Adrenal gland (tissue), 5 donors: ENCODE measurements around the gene L2HGDH.

Experiments
- CTCF ChIP-seq, 6 experiments: fragments of 450-650 bp in 4 of 6; fragments of 200-600 bp in 2 of 6; sonication (generic) in 1 of 6; IDR thresholded peaks; 1 replicate in 5 of 6; 2 replicates in 1 of 6; pipeline versions ENCODE4 v1.5.1 to v1.8.0; 2016 to 2021; ENCODE audit warnings: antibody characterized with exemption in 6 of 6, mild to moderate bottlenecking in 2 of 6, moderate library complexity in 1 of 6
- POLR2A ChIP-seq, 2 donors: fragments of 450-650 bp; IDR thresholded peaks; one replicate each; pipeline ENCODE4 v1.6.1; 2017; ENCODE audit warnings: antibody characterized with exemption in 2 of 2, mild to moderate bottlenecking in 2 of 2, moderate library complexity in 1 of 2
- donor health status: DM: no; HTN: no; CAD: no.

- TF ChIP-seq CTCF (IDR thresholded peaks at IDR 0.05) (no peak), POLR2A (IDR thresholded peaks at IDR 0.05) (no peak)
Measured at GRCh38 chr14:50299585-50299984, 12.4 kb downstream of the L2HGDH start.
